ENCODE data around the gene PGBD2. TPM values are rescaled to one million over a fixed set of nuclear protein-coding genes. Genes with fewer than 3 reads are reported as not detected.
A peak's percentile ranks its signal among the peaks of the same experiment; 100 is the strongest.
"Not testable (repeated sequence)": the region's sequence is repeated elsewhere in the genome, so short reads cannot be mapped to it uniquely, and the experiment has no call there.

The PGBD2 gene
- total RNA-seq, 1 donor from 2014 or later = 2.8 TPM

DNA sequence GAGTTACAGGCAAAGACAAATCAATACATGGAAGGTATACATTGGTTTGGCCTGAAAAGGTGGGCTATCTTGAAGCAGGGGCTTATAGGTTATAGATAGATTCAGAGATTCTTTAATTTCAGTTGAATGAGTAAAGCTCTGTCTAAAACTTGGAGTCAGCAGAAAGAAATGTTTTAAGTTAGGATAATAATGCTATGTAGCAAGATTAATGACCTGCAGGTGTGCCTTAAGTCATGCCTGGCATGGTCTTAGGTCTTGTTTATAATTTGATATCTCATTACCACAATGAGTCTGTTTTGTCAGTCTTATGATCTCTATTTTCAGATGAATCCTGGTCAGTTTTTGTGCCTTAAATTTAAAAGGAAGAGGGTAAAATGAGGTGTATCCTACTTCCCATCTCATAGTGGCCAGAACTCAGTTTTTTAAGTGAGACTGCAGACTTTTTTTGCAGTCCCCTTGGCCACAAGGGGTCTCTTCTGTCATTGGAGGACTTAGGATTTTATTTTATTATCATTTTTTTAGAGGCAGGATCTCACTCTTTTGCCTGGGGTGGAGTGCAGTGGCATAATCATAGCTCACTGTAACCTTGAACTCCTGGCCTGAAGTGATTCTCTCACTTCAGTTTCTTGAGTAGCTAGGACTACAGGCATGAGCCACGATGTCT lies 21.3 kb upstream of the PGBD2 start:
- no peak for DNase-seq
- ATAC-seq (ENCODE audit: poor library complexity) = no peak
- intact Hi-C loops (cut with DNase I) = no loop called here

DNA sequence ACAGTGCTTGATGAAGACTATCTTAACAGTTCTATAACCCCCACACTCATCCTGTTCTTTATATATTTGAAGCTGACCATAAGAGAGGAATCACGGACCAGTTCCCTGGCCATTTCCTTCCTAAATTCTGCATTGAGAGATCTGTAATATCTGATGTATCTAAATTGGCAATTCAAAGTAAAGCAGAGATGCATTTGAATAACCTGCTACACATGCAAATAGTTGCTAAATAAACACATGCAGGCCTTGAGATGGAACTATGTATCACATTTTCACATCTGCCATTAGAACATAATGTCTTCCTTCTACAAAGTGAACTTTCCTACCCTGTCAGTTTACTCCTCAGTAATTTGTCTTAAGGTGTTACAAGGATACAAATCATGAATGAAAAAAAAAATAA lies 20.4 kb upstream of the PGBD2 start:
- no peak for ATAC-seq (ENCODE audit: poor library complexity)
- intact Hi-C loops (cut with DNase I) = no loop called here

DNA sequence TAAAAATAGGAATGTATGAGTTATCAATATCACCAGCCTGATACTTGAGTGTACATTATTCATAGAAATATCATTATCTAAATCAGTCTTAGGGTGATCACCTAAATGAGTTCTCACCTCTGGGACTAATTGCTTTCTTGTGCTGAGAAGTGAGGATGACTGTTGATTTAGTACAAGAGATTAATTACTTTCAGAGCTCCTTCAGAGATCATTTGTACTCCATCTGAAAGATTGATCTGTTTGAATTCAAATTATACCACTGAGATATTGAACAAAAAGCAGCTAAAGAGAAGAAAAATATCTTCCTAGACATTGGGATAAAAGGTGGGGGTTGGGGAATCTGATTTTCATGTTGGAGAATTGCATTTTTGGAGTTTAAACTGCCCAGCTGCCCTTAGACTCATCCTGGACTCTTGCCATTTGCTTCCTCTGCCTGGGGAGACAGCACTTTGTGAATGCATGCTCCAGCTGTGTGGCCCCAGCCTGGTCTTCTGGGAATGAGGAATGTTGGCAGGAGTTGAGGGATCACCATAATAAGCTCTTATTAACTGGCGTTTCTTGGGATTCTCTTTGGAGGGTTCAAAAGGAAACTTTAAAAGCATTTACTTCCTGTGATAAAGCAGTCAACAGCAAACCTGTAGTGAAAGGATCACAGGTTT lies 19.7 kb upstream of the PGBD2 start:
- DNase-seq = no peak
- intact Hi-C loops (cut with DNase I) = no loop called here
- ATAC-seq (ENCODE audit: poor library complexity) = no peak

More for the DNA sequence above, 20.4 kb upstream of the PGBD2 start:
- DNase-seq = no peak

DNA sequence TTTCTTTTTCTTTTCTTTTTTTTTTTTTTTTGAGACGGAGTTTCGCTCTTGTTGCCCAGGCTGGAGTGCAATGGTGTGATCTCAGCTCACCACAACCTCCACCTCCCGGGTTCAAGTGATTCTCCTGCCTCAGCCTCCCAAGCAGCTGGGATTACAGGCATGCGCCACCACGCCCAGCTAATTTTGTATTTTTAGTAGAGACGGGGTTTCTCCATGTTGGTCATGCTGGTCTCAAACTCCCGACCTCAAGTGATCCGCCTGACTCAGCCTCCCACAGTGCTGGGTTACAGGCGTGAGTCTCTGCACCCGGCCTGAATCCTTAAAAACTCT lies 16.2 kb upstream of the PGBD2 start:
- intact Hi-C loops (cut with DNase I); DNase-seq; ATAC-seq (ENCODE audit: poor library complexity): not testable (repeated sequence)

DNA sequence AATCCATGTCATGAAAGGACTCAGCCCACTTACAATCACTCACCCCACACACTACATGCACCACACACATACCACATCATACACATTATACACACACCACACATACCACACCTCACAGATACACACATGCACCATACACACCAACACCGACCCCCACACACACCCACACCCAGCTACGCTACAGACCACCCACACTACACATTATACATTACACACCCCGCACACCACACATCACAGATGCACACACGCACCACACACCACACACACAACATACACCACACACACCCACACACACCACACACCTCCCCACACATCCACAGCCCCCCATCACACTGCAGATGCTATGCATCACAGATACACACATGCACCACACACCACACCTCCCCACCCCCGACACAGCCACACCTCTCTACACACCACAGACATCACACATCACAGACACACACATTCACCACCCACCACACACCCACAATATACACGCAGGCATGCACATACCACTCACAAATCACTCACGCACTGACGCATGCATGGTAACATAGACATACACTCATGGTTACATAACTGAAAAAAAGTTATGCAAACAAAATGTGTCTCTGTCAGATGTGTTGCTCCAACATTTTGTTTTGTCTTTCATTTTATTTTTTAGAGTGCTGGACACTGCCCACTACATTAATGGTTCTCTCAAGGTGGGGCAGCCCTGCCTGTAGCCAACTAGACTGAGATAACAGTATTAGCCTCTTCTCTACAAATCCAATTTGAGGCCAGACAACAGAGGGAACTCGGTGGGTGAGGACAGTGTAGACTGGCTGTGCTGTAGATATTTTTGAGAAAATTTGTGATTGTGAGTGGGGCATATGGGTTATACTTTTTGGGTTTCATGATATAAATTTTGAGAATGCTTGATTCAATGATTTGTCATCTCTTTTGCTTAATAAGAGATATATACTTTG lies 15.2 kb upstream of the PGBD2 start:
- intact Hi-C loops (cut with DNase I) = no loop called here
- ATAC-seq (ENCODE audit: poor library complexity) = no peak
- no peak for DNase-seq

DNA sequence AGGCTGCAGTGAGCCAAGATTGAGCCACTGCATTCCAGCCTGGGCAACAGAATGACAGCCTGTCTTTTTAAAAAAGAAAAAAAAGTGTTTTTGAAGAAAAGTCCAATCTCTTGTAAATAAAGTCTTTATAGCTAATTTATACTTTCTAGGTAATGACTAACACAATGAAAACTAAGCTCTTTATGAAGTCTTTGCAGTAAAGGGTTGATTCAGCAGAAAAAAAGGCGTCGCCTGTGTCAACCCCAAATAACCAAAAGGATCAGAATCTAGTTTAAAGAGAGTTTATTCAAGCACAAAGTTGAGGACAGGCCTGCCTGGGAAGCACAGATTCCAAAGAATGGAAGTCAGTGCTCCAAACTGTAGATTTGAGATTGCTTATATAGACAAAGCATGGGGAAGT lies 14.3 kb upstream of the PGBD2 start:
- intact Hi-C loops (cut with DNase I) = no loop called here
- ATAC-seq (ENCODE audit: poor library complexity) = no peak
- no peak for DNase-seq

DNA sequence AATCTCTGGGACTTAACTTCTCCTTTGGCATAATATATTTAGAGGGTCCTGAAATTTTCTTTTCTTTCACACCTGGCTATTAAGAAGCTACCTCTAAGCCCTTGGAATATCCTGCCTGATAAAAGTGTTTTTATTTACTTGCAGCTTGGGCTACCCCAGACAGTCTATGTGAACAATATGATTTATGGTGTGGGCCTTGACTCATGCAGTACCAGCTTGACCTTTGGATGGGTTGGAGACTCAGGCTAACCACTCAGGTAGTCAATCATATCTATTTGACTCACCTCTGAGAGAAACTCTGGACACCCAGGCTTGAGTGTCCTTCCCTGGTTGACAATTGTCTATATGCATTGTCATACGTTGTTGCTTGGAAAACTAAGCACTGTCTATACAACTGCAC lies 13.4 kb upstream of the PGBD2 start:
- no peak for DNase-seq
- intact Hi-C loops (cut with DNase I) = no loop called here

DNA sequence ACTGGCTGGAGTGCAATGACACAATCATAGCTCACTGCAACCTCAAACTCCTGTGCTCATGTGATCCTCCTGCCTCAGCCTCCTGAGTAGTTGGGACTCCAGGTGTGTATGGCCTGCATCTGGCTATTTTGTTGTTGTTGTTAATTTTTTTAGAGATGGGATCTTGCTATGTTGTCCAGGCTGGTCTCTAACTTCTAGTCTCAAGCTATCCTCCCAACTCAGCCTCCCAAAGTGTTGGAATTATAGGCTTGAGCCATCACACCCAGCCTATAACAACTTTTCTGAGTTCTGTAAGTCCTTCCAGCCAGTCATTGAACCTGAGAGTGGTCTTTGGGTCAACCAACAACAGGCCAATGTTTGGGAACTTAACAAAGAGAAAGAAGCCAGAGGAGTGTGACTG lies 11.2 kb upstream of the PGBD2 start:
- intact Hi-C loops (cut with DNase I) = no loop called here
- ATAC-seq (ENCODE audit: poor library complexity) (no peak), DNase-seq (no peak)

More for the DNA sequence above, 13.4 kb upstream of the PGBD2 start:
- no peak for ATAC-seq (ENCODE audit: poor library complexity)

DNA sequence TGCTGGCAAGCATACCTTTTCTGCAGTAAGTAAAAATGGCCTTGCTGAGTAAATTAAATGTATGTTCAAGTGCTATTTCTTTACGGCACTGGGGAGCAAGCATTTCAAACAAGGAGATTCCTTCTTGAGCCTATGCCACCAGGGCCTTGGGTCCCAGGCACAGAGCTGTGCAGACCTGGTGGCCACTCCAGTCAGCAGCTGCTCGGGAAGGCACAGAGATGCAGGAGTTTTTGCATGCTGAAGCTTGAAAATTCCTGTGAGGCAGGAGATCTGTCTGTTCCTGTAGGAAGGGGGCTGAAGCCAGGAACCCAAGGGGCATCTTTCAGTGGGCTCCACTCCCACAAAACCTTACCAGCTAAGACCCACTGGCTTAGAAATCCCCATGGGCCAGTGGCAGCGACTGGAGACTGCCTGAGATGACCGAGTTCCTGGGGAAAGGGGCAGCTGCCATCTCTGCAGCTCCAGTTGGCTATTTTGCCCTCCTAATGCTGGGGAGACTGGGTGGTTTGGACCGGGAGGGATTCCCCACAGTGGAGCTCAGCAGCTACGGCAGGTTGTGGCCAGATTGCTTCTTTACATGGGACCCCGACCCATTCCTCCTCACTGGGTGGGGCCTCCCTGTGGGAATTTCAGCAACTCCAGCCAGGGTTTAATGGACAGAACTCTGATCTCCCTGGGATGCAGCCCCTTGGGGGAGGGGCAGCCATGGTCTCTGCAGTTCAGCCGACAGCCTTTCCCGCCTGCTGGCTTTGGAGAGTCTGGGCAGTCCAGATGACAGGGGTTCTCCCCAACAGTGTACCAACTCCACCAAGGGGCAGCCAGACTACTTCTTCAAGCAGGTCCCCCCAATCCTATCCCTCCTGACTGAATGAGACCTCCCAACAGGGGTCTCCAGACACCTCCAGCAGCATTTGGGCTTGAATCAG lies 8.4 kb upstream of the PGBD2 start:
- DNase-seq = no peak
- no peak for ATAC-seq (ENCODE audit: poor library complexity)
- intact Hi-C loops (cut with DNase I) = no loop called here

DNA sequence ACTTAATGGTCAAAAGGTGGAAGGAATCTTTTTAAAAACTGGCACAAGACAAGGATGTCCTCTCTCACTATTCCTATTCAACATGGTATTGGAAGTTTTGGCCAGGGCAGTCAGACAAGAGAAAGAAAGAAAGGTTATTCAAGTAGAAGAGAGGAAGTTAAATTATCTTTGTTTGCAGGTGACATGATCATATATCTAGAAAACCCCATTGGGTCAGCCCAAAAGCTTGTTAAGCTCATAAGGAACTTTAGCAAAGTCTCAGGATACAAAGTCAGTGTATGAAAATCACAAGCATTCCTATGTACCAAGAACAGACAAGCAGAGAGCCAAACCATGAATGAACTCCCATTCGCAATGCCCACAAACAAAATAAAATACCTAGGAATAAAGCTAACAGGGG lies 5.4 kb upstream of the PGBD2 start:
- no peak for ATAC-seq (ENCODE audit: poor library complexity)
- DNase-seq = no peak
- intact Hi-C loops (cut with DNase I) = no loop called here

DNA sequence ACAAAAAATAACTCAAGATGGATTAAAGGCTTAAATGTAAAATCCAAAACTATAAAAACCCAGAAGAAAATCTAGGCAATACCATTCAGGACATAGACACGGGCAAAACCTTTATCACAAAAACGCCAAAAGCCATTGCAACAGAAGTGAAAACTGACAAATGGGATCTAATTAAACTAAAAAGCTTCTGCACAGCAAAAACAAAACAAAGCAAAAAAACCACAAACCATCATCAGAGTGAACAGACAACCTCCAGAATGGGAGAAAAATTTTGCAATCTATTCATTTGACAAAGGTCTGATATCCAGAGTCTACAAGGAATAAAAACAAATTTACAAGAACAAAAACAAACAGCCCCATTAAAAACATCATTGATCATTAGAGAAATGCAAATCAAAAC lies 4.5 kb upstream of the PGBD2 start:
- DNase-seq (no peak), ATAC-seq (ENCODE audit: poor library complexity) (no peak)
- intact Hi-C loops (cut with DNase I) = no loop called here

DNA sequence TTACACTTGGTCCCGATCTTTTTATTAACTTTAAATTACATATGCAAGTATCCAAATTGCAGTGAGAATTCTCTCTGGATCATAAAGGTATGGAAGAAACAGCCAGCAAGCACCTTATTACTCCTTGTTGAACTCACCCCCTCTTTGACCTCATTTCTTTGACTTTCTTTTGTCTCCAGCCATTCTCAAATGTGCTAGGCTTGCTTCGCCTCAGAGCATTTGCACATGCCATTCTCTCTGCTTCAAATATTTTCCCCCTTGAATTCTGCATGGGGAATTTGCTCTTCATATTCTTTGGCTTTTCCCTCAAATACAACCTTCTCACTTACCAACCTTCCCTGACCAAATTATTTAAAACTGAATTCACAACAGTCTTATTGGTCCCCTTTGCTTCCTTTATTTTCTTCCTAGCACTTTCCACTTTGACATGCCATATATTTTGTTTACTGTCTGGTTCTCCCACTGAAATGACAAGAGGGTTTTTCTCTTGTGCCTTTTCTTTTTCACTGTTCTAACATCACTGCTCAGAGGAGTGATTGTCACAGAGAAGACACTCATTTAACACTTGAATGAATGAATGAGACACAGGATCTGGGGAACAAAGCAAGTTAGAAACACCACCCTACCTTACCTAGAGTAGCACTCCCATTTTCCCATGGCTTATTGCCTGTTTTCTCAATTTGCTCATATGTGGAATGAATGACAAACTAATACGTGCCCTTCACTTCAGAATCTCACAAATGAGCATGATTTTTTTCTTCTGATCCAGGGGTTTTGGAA lies 1.4 kb upstream of the PGBD2 start:
- no peak for ATAC-seq (ENCODE audit: poor library complexity)
- DNase-seq = no peak
- intact Hi-C loops (cut with DNase I) = no loop called here

DNA sequence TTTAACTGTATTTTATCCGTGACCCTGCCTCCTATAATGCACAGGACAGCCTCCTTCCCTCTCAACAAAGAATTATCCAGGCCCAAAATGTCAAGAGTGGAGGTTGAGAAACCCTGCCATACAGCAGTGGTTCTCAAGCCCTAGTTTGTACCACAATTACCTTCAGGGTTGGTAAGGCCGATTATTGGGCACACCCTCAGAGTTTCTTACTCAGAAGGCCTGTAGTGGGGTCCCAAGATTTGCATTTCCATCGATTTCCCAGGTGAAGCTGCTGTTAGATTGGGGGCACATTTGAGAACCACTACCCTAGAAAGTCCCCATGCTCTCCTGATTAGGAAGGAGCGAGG lies 400 bp upstream of the PGBD2 start:
- DNase-seq (no peak), ATAC-seq (ENCODE audit: poor library complexity) (no peak)
- intact Hi-C loops (cut with DNase I) = no loop called here

DNA sequence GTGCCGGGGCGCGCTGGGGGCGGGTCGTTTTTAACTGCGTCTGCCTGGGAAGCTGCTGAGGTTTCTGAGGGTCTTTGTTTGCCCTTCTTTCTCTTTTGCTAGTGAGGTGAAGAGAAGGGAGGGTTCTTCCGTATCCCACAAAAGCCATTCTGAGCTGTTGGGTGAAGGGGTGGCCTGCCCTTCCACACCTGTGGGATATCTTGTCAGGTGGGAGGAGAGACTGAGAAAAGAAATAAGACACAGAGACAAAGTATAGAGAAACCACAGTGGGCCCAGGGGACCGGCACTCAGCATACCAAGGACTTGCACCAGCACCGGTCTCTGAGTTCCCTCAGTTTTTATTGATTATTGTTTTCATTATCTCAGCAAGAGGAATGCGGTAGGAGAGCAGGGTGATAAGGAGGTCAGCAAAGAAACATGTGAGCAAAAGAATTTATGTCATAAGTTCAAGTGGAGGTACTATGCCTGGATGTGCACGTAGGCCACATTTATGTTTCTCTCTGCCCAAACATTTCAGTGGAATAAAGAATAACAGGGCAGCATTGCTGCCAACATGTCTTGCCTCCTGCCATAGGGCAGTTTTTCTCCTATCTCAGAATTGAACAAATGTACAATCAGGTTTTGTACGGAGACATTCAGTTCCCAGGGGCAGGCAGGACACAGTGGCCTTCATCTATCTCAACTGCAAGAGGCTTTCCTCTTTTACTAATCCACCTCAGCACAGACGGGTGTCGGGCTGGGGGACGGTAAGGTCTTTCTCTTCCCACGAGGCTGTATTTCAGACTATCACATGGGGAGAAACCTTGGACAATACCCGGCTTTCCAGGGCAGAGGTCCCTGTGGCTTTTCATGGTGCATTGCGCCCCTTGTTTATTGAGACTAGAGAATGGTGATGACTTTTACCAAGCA lies 972 bp downstream of the PGBD2 start:
- DNase-seq = peak; percentile 53
- peak; percentile 2 for ATAC-seq (ENCODE audit: poor library complexity)
- intact Hi-C loops (cut with DNase I) = no loop called here

DNA sequence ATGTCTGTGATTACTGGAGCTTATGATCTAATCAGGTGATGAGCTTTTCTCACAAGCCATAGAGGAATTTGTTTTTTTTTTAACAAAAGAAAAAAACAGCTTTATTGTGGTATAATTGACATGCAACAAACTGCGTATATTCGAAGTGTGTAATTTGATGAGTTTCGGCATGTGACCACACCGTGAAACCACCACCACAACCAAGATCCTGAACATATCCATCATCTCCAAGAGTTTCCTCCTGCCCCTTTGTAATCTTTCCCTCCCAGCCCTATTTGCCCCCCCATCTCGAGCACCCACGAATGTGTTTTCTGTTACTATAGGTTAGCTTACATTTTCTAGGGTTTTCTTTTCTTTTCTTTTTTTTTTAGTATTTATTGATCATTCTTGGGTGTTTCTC lies 4.7 kb downstream of the PGBD2 start:
- ATAC-seq (ENCODE audit: poor library complexity) (no peak), DNase-seq (no peak)
- intact Hi-C loops (cut with DNase I) = no loop called here

DNA sequence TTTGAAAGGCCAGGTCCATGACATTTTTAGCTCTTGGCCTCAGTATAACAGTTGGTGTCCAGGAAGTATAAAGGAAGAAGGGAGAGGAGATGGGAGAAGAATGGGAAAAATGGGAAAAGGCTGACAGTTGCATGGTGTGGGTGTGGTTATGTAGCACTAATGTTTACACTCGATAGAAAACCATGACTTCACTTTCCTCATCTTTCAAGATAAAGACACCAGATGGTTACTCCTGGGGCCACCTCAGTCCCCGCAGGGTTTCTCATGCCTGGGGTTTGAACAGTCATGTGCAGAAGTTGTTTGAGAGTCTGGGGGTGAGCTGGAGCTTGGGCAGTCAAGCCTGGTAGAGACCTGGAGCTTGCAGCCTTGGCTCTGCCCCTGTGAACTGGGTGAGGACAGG lies 7.9 kb downstream of the PGBD2 start:
- DNase-seq = no peak
- ATAC-seq (ENCODE audit: poor library complexity) = no peak
- intact Hi-C loops (cut with DNase I) = no loop called here

DNA sequence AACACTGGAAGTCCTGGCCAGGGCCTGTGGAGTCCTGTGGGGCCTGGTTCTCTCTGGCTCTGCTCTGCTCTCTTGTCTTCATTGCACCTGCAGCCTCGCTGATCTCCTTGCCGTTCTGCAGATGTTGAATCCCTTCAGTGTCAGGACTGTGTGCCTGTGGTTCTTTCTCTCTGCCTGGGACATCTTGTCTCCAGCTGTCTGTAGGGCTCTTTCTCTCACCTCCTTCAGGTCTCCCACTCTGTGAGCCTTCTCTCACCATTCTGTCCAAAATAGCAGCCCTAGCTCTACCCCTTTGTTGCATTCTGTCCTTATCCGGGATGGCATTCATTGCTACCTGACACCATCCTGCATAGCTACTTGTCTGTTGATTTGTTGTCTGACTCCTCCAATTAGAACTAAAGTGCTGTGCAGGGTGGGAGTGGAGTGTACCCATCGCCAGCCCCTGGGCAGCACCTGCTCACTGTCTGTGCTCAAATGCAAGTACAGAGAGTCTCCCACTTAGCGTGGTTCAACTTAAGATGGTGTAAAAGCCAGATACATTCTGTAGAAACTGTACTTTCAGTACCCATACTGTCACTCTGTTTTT lies 8.9 kb downstream of the PGBD2 start:
- intact Hi-C loops (cut with DNase I) = no loop called here
- peak; percentile 51 for ATAC-seq (ENCODE audit: poor library complexity)
- DNase-seq = no peak

All from Right ventricle myocardium superior (tissue), 1 donor.